Calu3 (cell line): ENCODE measurements around the gene ANKRD50. TPM values are rescaled to one million over a fixed set of nuclear protein-coding genes. Genes with fewer than 3 reads are reported as not detected.

ENCODE experiments used
- BruUV-seq: library from RNA; stranded (reverse); fragments of 400-500 nt; replicated peaks from 2 replicates; lab custom pipeline; 2021; lab: Mats Ljungman, UMichigan
- CTCF ChIA-PET: fragments of 300-600 bp; sonication (Branson Sonifier 250); formaldehyde crosslinking; loops from one replicate; lab custom pipeline; 2022; ENCODE audit warnings: antibody characterized with exemption; lab: Charles Lee
- DNase-seq: peaks from one replicate; pipeline ENCODE4 v3.0.0; 2022
- H3K27ac Mint-ChIP-seq: one replicate; pipeline ENCODE4 v1.8.0; 2022; ENCODE audit warnings: mixed read lengths; ENCODE audit not compliant: unreplicated experiment
- H3K27me3 Mint-ChIP-seq: one replicate; pipeline ENCODE4 v1.8.0; 2022; ENCODE audit warnings: mixed read lengths; ENCODE audit not compliant: unreplicated experiment
- H3K36me3 Mint-ChIP-seq: one replicate; pipeline ENCODE4 v1.8.0; 2022; ENCODE audit warnings: mild to moderate bottlenecking, moderate library complexity, mixed read lengths; ENCODE audit not compliant: insufficient read depth, unreplicated experiment
- H3K4me1 Mint-ChIP-seq: one replicate; pipeline ENCODE4 v1.8.0; 2022; ENCODE audit warnings: mild to moderate bottlenecking, low read depth, mixed read lengths; ENCODE audit not compliant: unreplicated experiment
- H3K4me3 Mint-ChIP-seq: one replicate; pipeline ENCODE4 v1.8.0; 2022; ENCODE audit warnings: mild to moderate bottlenecking, low read depth, moderate library complexity, mixed read lengths; ENCODE audit not compliant: unreplicated experiment
- H3K9me3 Mint-ChIP-seq: one replicate; pipeline ENCODE4 v1.8.0; 2022; ENCODE audit warnings: low read depth, mixed read lengths; ENCODE audit not compliant: unreplicated experiment
- CTCF ChIP-seq: fragments of 200-600 bp; IDR thresholded peaks from one replicate; pipeline ENCODE4 v1.8.0; 2022; ENCODE audit warnings: antibody characterized with exemption; ENCODE audit not compliant: unreplicated experiment
- intact Hi-C: fragments of 100-400 bp; cut with micrococcal nuclease; formaldehyde crosslinking; loops from one replicate; pipeline ENCODE4 v1.10.0; 2022; ENCODE audit not compliant: unreplicated experiment
- total RNA-seq: library from RNA; stranded (reverse); gene quantifications from 2 replicates; pipeline ENCODE4 v1.2.3, GENCODE V29; 2022

The ANKRD50 gene
- total RNA-seq, 1 experiment from 2014 or later, result 24.3 TPM

- Mint-ChIP-seq H3K9me3 (no peaks in the 10 kb centered on the region), H3K36me3 (no peaks in the 10 kb centered on the region), H3K27ac (peak overlapping the region; percentile 75), H3K4me1 (peaks cover 19% of the 10 kb centered on the region), H3K27me3 (no peaks in the 10 kb centered on the region), H3K4me3 (no peak overlapping the region)
- no TSS peak for BruUV-seq
- CTCF ChIA-PET, result interaction anchor here (0.6 kb wide), 1 partner anchor 1143 kb away, joined by 3 read pairs; no protein-coding TSS in a partner anchor
- intact Hi-C loops, result loop anchor here (5.0 kb wide), 1 partner anchor 315 kb away; no protein-coding TSS in a partner anchor
- no peak for TF ChIP-seq CTCF
- no peak for DNase-seq
Measured at GRCh38 chr4:124632439-124632838, 80.1 kb downstream of the ANKRD50 start.

GRCh38 chr4:124631760-124632159 lies 80.8 kb downstream of the ANKRD50 start:
- no peak for TF ChIP-seq CTCF
- no peak overlapping the region for H3K4me3 Mint-ChIP-seq
- H3K4me1 Mint-ChIP-seq, result peaks cover 19% of the 10 kb centered on the region
- H3K36me3 Mint-ChIP-seq, result no peaks in the 10 kb centered on the region
- no peaks in the 10 kb centered on the region for H3K27me3 Mint-ChIP-seq
- CTCF ChIA-PET, result interaction anchor here (0.6 to 1.0 kb wide), 2 partner anchors 9 to 1142 kb away, joined by 3 read pairs; no protein-coding TSS in a partner anchor
- DNase-seq, result peak; percentile 60
- no TSS peak for BruUV-seq
- H3K9me3 Mint-ChIP-seq, result no peaks in the 10 kb centered on the region
- peak overlapping the region; percentile 75 for H3K27ac Mint-ChIP-seq
- intact Hi-C loops, result loop anchor here (5.0 kb wide), 1 partner anchor 316 kb away; no protein-coding TSS in a partner anchor

GRCh38 chr4:124629681-124630080 lies 82.9 kb downstream of the ANKRD50 start:
- TF ChIP-seq CTCF, result no peak
- intact Hi-C loops, result loop anchor here (5.0 kb wide), 1 partner anchor 318 kb away; no protein-coding TSS in a partner anchor
- H3K9me3 Mint-ChIP-seq, result no peaks in the 10 kb centered on the region

More at GRCh38 chr4:124629681-124630080, 82.9 kb downstream of the ANKRD50 start:
- Mint-ChIP-seq H3K4me1 (peaks cover 19% of the 10 kb centered on the region), H3K27ac (no peak overlapping the region), H3K27me3 (no peaks in the 10 kb centered on the region), H3K36me3 (no peaks in the 10 kb centered on the region), H3K4me3 (no peak overlapping the region)
- BruUV-seq, result no TSS peak
- no peak for DNase-seq
- CTCF ChIA-PET, result no interaction called here
